T-helper 2 cell treated with Interferon-gamma antibody and Interleukin-4, amounts not matched to agents 5 μg/mL and 100 μg/mL, for 36 hours (primary cell): ENCODE results near the gene CITED2.
A peak's percentile ranks its signal among the peaks of the same experiment; 100 is the strongest.
"Not testable (repeated sequence)": the region's sequence is repeated elsewhere in the genome, so short reads cannot be mapped to it uniquely, and the experiment has no call there.

Experiments
- DNase-seq: peaks from one replicate; pipeline ENCODE4 v3.0.0; 2021; ENCODE audit warnings: low spot score
- H3K27ac Mint-ChIP-seq: one replicate; pipeline ENCODE4 v1.8.0; 2021; ENCODE audit warnings: mild to moderate bottlenecking, mixed read lengths
- H3K27me3 Mint-ChIP-seq: one replicate; pipeline ENCODE4 v1.8.0; 2021; ENCODE audit warnings: low read depth, mixed read lengths
- H3K36me3 Mint-ChIP-seq: one replicate; pipeline ENCODE4 v1.8.0; 2021; ENCODE audit warnings: low read depth, mixed read lengths
- H3K4me1 Mint-ChIP-seq: one replicate; pipeline ENCODE4 v1.8.0; 2021; ENCODE audit warnings: low read depth, mixed read lengths
- H3K4me3 Mint-ChIP-seq: one replicate; pipeline ENCODE4 v1.8.0; 2022; ENCODE audit warnings: mild to moderate bottlenecking, moderate library complexity, mixed read lengths
- H3K9me3 Mint-ChIP-seq: one replicate; pipeline ENCODE4 v1.8.0; 2021; ENCODE audit warnings: mixed read lengths

Gene CITED2

GRCh38 chr6:139374357-139375225 is at the start of gene CITED2:
Gene CITED2 (minus strand): TSS chr6:139374648. CDS start chr6:139373944, 704 bp downstream.
- H3K27me3 Mint-ChIP-seq: no peaks in the 10 kb centered on the region
- peaks cover 40% of the 10 kb centered on the region for H3K4me1 Mint-ChIP-seq
- H3K9me3 Mint-ChIP-seq: no peaks in the 10 kb centered on the region
- peaks cover 36% of the 10 kb centered on the region for H3K36me3 Mint-ChIP-seq
- peak within 1 kb of the TSS; percentile 100 for H3K27ac Mint-ChIP-seq
- peak; percentile 90 for DNase-seq
- H3K4me3 Mint-ChIP-seq: peak within 1 kb of the TSS; percentile 97

DNA sequence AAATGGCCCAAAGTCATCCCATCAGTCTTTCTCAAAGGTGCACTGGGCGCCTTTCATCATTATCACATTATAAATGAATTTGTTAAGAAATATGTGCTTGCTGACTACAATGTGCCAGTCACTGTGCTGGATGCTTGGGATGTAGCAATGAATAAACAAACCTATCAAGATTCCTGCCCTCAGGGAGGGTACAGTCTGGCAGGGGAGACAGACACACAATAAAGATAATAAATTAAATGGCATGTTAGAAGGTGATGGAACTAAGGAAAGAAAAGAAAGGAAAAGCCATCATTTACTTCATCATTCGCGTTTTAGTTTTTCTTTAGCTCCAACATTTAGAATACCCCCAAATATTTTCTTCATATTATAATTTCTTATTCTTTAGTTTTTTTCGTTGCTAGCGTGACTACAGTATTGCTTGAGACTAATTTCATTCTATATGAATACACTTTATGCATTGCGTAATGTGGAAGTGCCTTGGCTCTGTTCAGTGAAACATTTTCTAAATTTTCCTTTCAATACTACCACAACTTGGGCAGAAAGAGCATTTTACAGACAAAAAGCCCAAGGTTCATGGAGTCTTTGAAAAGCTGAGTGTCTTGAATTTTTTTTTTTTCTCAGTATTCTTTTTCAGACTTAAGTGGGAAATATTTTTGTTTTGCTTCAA is 48.7 kb upstream of the CITED2 start:
- no peaks in the 10 kb centered on the region for H3K4me1 Mint-ChIP-seq
- no peak overlapping the region for H3K4me3 Mint-ChIP-seq
- H3K36me3 Mint-ChIP-seq: no peaks in the 10 kb centered on the region
- no peaks in the 10 kb centered on the region for H3K9me3 Mint-ChIP-seq
- DNase-seq: no peak
- no peak overlapping the region for H3K27ac Mint-ChIP-seq
- peaks cover 34% of the 10 kb centered on the region for H3K27me3 Mint-ChIP-seq

DNA sequence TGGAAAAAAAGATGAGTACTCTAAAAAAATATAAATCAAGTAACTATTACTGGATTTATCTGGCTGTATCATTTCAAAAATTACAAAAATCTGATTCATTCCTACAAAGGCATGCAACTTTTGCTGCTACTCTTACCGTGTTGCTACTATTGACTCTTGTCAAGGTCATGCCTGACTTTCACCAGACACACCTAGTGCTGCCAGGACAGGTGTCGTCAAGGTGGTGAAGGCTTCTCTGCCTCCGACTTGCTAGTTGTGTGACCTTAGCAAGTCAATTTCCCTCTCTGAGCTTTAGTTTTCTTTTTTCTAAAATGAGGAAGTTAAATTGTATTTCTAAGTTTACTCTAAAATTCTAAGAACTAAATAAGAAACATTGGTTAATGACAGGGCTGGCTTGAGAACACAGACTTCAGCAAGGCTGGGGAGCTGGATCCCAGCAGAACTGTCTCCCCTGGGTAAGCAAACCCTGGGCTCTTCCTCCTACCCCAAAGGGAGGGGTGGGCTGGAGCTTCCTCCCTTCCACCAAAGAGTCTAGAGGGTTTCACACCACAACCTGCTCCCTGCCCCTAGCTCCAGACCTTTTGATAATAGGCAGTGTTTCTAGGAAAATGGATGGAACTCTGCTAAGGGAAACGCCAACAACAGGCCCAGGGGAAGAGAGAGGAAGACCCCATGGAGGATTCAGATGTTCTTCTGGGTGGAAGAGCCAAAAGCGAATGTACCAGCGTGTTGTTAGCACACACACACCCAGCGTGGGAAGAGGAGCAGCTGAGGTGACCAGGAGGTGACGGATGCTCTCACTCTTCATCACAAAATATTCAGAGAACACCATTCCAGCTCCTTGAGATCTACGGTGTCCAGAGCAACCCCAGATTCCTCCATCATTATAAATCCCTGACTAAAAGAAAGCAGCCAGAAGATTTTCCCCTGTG is 47.9 kb upstream of the CITED2 start:
- Mint-ChIP-seq H3K27me3 (peaks cover 34% of the 10 kb centered on the region), H3K27ac (no peak overlapping the region), H3K36me3 (no peaks in the 10 kb centered on the region), H3K4me3 (no peak overlapping the region), H3K9me3 (no peaks in the 10 kb centered on the region), H3K4me1 (no peaks in the 10 kb centered on the region)
- DNase-seq: no peak

GRCh38 chr6:139418481-139419132 is 44.2 kb upstream of the CITED2 start:
- H3K4me3 Mint-ChIP-seq: no peak overlapping the region
- peaks cover 38% of the 10 kb centered on the region for H3K27me3 Mint-ChIP-seq
- DNase-seq: no peak
- H3K27ac Mint-ChIP-seq: no peak overlapping the region
- H3K9me3 Mint-ChIP-seq: no peaks in the 10 kb centered on the region
- no peaks in the 10 kb centered on the region for H3K4me1 Mint-ChIP-seq
- H3K36me3 Mint-ChIP-seq: no peaks in the 10 kb centered on the region

GRCh38 chr6:139416146-139416545 is 41.7 kb upstream of the CITED2 start:
- H3K4me1 Mint-ChIP-seq: no peaks in the 10 kb centered on the region
- no peak overlapping the region for H3K4me3 Mint-ChIP-seq
- no peaks in the 10 kb centered on the region for H3K9me3 Mint-ChIP-seq
- DNase-seq: no peak
- H3K27ac Mint-ChIP-seq: no peak overlapping the region
- peaks cover 37% of the 10 kb centered on the region for H3K27me3 Mint-ChIP-seq
- no peaks in the 10 kb centered on the region for H3K36me3 Mint-ChIP-seq

DNA sequence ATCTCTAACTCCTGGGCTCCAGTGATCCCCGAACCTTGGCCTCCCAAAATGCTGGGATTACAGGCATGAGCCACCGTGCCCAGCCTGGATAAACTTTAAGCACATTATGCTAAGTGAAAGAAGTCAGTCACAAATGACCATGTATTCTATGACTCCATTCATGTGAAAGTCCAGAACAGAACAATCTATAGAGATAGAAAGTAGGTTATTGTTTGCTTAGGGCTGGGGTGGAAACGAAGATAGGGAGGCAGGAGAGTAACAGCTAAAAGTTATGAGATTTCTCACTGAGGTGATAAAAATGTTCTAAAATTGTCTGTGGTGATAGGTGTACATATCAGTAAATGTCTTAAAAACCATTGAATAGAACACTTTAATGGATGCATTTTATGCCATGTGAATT is 40.9 kb upstream of the CITED2 start:
- H3K36me3 Mint-ChIP-seq: no peaks in the 10 kb centered on the region
- peaks cover 34% of the 10 kb centered on the region for H3K27me3 Mint-ChIP-seq
- no peaks in the 10 kb centered on the region for H3K4me1 Mint-ChIP-seq
- H3K27ac Mint-ChIP-seq: no peak overlapping the region
- H3K4me3 Mint-ChIP-seq: no peak overlapping the region
- DNase-seq: no peak
- no peaks in the 10 kb centered on the region for H3K9me3 Mint-ChIP-seq

DNA sequence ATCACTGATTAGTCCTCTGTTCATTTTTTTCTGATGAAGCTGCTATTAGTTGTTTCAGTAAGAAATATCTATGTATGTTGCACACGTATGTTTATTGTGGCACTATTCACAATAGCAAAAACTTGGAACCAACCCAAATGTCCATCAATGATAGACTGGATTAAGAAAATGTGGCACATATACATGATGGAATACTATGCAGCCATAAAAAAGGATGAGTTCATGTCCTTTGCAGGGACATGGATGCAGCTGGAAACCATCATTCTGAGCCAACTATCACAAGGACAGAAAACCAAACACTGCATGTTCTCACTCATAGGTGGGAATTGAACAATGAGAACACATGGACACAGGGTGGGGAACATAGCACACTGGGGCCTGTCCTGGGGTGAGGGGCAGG is 37.7 kb upstream of the CITED2 start:
- not testable (repeated sequence) for H3K4me3 Mint-ChIP-seq, H3K36me3 Mint-ChIP-seq, H3K9me3 Mint-ChIP-seq, DNase-seq, H3K27ac Mint-ChIP-seq, H3K4me1 Mint-ChIP-seq
- H3K27me3 Mint-ChIP-seq: peaks cover 22% of the 10 kb centered on the region

GRCh38 chr6:139409026-139409425 is 34.6 kb upstream of the CITED2 start:
- no peak overlapping the region for H3K27ac Mint-ChIP-seq
- no peak for DNase-seq
- no peak overlapping the region for H3K4me3 Mint-ChIP-seq
- H3K9me3 Mint-ChIP-seq: no peaks in the 10 kb centered on the region
- H3K4me1 Mint-ChIP-seq: no peaks in the 10 kb centered on the region
- peaks cover 13% of the 10 kb centered on the region for H3K27me3 Mint-ChIP-seq
- H3K36me3 Mint-ChIP-seq: no peaks in the 10 kb centered on the region

GRCh38 chr6:139407718-139408222 is 33.3 kb upstream of the CITED2 start:
- no peak overlapping the region for H3K4me3 Mint-ChIP-seq
- H3K27ac Mint-ChIP-seq: no peak overlapping the region
- peaks cover 9% of the 10 kb centered on the region for H3K27me3 Mint-ChIP-seq
- no peaks in the 10 kb centered on the region for H3K36me3 Mint-ChIP-seq
- no peak for DNase-seq
- H3K9me3 Mint-ChIP-seq: no peaks in the 10 kb centered on the region
- H3K4me1 Mint-ChIP-seq: no peaks in the 10 kb centered on the region

DNA sequence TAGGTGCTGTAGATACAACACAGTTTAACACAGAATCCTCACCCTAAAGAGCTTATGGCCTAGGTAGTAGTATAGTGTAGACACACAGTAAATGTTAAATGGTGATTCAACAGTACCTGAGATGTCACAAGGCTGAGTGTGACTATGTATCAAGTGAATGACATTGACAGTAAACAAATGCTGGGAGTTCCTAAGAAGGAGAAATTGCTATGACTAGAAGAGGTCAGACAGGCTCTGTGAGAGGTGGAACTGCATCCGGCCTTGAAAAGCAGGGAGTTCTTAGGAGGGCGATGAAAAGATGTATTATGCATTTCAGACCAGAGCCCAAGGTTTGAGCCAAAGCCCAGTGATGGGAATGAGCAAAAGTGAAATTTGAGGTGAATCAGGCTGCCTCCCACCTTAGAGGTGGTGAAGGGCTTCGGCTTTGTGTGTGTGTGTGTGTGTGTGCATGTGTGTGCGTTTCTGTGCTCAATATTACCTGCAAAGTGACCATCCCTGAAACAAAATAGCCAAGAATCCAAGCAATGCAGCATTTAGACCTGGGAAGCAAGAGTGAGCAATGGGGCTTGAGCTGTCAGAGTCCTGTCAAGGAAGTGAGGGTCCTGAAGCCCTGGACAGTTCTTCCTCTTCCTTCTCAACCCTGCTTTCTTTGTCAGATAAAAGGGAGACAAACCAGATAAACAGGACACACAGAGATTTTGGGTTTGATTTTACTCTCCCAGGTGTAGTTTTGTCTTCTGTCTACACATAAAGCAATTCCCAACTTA is 32.3 kb upstream of the CITED2 start:
- Mint-ChIP-seq H3K27me3 (peaks cover 9% of the 10 kb centered on the region), H3K9me3 (no peaks in the 10 kb centered on the region), H3K4me1 (no peaks in the 10 kb centered on the region), H3K4me3 (no peak overlapping the region), H3K36me3 (no peaks in the 10 kb centered on the region), H3K27ac (no peak overlapping the region)
- no peak for DNase-seq

DNA sequence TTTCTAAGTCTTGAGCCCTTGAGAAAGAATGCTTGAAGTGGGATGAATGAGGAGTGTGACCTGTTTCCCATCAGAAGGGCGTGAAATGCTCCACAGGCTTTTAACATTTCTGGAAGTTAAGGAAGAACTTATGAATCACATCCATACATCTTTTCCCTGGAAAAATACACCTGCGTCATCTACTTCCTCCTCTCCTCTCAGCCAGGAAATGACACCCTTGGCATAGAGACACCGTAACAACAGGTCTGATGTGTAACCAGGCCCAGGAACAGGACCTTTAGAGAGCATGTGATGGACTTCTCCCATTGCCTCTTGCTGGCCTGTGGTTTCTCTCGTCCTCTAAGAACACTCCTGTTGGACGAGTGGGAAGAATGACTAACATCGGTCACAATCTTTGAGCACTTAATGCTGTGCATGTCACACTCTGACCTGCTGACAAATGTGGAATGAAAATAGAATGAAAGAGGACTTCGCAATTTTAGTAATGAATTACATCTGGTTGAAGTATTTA is 28.5 kb upstream of the CITED2 start:
- no peak for DNase-seq
- no peak overlapping the region for H3K4me3 Mint-ChIP-seq

DNA sequence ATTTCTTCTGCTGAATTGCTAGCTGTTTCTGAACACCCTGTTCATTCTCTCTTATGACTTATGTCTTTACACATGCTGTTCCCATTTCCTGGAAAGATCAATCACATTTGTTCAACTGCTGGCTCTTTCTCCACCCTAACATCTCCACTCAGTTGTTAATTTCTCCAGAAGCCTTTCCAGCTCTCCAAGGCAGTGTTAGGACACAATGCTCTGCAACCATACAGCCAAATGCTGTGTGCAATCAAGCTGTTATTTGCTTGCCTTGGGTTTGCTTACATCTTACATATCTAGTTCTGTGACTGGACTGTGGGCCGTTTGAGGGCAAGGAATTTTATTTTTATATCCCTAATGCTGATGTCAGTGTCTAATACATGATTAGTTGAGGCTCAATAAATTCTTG is 24.2 kb upstream of the CITED2 start:
- no peaks in the 10 kb centered on the region for H3K4me1 Mint-ChIP-seq
- DNase-seq: no peak
- no peaks in the 10 kb centered on the region for H3K36me3 Mint-ChIP-seq
- no peak overlapping the region for H3K4me3 Mint-ChIP-seq
- peaks cover 8% of the 10 kb centered on the region for H3K27me3 Mint-ChIP-seq
- no peaks in the 10 kb centered on the region for H3K9me3 Mint-ChIP-seq
- H3K27ac Mint-ChIP-seq: no peak overlapping the region

More for the DNA sequence above, 28.5 kb upstream of the CITED2 start:
- no peaks in the 10 kb centered on the region for H3K9me3 Mint-ChIP-seq
- peaks cover 17% of the 10 kb centered on the region for H3K27me3 Mint-ChIP-seq
- H3K4me1 Mint-ChIP-seq: no peaks in the 10 kb centered on the region
- no peak overlapping the region for H3K27ac Mint-ChIP-seq
- H3K36me3 Mint-ChIP-seq: no peaks in the 10 kb centered on the region
